Heart left ventricle (tissue), 13 donors: ENCODE measurements around the gene SIL1.

Source experiments
- POLR2A ChIP-seq, 2 donors: fragments of 450-650 bp; IDR thresholded peaks; one replicate each; pipeline ENCODE4 v1.6.1; 2017; ENCODE audit warnings: antibody characterized with exemption in 2 of 2, mild to moderate bottlenecking in 2 of 2, moderate library complexity in 2 of 2
- TF ChIP-seq, protein P1 (sequence below), 12 donors: fragments of 200-600 bp; sonication (generic) in 4 of 12; IDR thresholded peaks; one replicate each; pipeline versions ENCODE4 v1.5.0 to v1.8.0; 2018 to 2022; ENCODE audit warnings: antibody characterized with exemption in 12 of 12, mild to moderate bottlenecking in 5 of 12
- donor health status: ischemic (EF 13 %, LVEDD 7.1; RV severe dilation, severe dysfunction).
- donor health status: DM: no; HTN: yes; CAD: no.
- donor health status: DM: no; HTN: no; CAD: no.
- donor health status: ischemic (EF 25% LVEDD 6.9; RV normal size, moderate dysfunction).
- donor health status: ischemic (EF 25% LVEDD 5.7; RV mildly dilated, moderate dysfunction).
- donor health status: ischemic (EF 35%, LVEDD 5.7; RV mildly dilated, moderate dysfunction).
- donor health status: nonischemic (EF 11% LVEDD 7.7; RV severe dilation, severe dysfunction).
- donor health status: DM: yes; HTN: yes; CAD: no.
- donor health status: PGD.
- donor health status: ischemic (EF 29% LVEDD 5.4; RV normal size, mild dysfunction).
- donor health status: nonischemic (EF 23%, LVEDD 6.1; RV moderate dilation, normal function).

- TF ChIP-seq, protein P1, sequence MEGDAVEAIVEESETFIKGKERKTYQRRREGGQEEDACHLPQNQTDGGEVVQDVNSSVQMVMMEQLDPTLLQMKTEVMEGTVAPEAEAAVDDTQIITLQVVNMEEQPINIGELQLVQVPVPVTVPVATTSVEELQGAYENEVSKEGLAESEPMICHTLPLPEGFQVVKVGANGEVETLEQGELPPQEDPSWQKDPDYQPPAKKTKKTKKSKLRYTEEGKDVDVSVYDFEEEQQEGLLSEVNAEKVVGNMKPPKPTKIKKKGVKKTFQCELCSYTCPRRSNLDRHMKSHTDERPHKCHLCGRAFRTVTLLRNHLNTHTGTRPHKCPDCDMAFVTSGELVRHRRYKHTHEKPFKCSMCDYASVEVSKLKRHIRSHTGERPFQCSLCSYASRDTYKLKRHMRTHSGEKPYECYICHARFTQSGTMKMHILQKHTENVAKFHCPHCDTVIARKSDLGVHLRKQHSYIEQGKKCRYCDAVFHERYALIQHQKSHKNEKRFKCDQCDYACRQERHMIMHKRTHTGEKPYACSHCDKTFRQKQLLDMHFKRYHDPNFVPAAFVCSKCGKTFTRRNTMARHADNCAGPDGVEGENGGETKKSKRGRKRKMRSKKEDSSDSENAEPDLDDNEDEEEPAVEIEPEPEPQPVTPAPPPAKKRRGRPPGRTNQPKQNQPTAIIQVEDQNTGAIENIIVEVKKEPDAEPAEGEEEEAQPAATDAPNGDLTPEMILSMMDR (IDR thresholded peaks at IDR 0.05) = no peak
- no peak for TF ChIP-seq POLR2A (IDR thresholded peaks at IDR 0.05)
These were observed 254.5 kb downstream of the SIL1 start for GRCh38 chr5:138943599-138944173.
